H9 (cell line): ENCODE data around the gene BMPR1A. TPM values are rescaled to one million over a fixed set of nuclear protein-coding genes. Genes with fewer than 3 reads are reported as not detected.

ENCODE experiments used
- DNase-seq: peaks from one replicate; pipeline ENCODE4 v3.0.0-alpha.2; 2017
- H2AFZ ChIP-seq: one replicate; pipeline ENCODE4 v1.6.1; 2013; ENCODE audit warnings: mild to moderate bottlenecking, low read length, control low read depth, moderate library complexity
- H2AK5ac ChIP-seq: 2 replicates; pipeline ENCODE4 v1.6.1; 2013; ENCODE audit warnings: low read length, control low read depth, mixed read lengths; ENCODE audit not compliant: insufficient read length
- H2BK120ac ChIP-seq: one replicate; pipeline ENCODE4 v1.6.1; 2013; ENCODE audit warnings: low read depth, mild to moderate bottlenecking, low read length, control low read depth, inconsistent platforms; ENCODE audit not compliant: poor library complexity, severe bottlenecking
- H2BK12ac ChIP-seq: 2 replicates; pipeline ENCODE4 v1.6.1; 2013; ENCODE audit warnings: low read length, control low read depth, mixed read lengths, low read depth; ENCODE audit not compliant: insufficient read length
- H2BK15ac ChIP-seq: 2 replicates; pipeline ENCODE4 v1.6.1; 2013; ENCODE audit warnings: low read depth, low read length, control low read depth
- H2BK20ac ChIP-seq: one replicate; pipeline ENCODE4 v1.6.1; 2013; ENCODE audit warnings: low read depth, mild to moderate bottlenecking, low read length, control low read depth, inconsistent platforms; ENCODE audit not compliant: poor library complexity, severe bottlenecking
- H2BK5ac ChIP-seq: 2 replicates; pipeline ENCODE4 v1.6.1; 2013; ENCODE audit warnings: low read length, control low read depth, mixed read lengths; ENCODE audit not compliant: insufficient read length
- H3K14ac ChIP-seq: 2 replicates; pipeline ENCODE4 v1.6.1; 2013; ENCODE audit warnings: low read length, control low read depth; ENCODE audit not compliant: insufficient read depth
- H3K18ac ChIP-seq: 2 replicates; pipeline ENCODE4 v1.6.1; 2013; ENCODE audit warnings: low read depth, mild to moderate bottlenecking, mixed read lengths, low read length, control low read depth; ENCODE audit not compliant: insufficient read length
- H3K23ac ChIP-seq: 2 replicates; pipeline ENCODE4 v1.6.1; 2013; ENCODE audit warnings: low read length, control low read depth, mixed read lengths, low read depth; ENCODE audit not compliant: insufficient read length
- H3K23me2 ChIP-seq: 2 replicates; pipeline ENCODE4 v1.6.1; 2013; ENCODE audit warnings: low read depth, mild to moderate bottlenecking, mixed read lengths, low read length, control low read depth; ENCODE audit not compliant: insufficient read length, poor library complexity, severe bottlenecking
- H3K27ac ChIP-seq: 2 replicates; pipeline ENCODE4 v1.5.1; 2013; ENCODE audit warnings: low read length, control low read depth, mixed read lengths, low read depth; ENCODE audit not compliant: insufficient read length
- H3K27me3 ChIP-seq: 2 replicates; pipeline ENCODE4 v1.6.1; 2013; ENCODE audit warnings: low read length, control low read depth, inconsistent platforms; ENCODE audit not compliant: insufficient read depth
- H3K4ac ChIP-seq: 2 replicates; pipeline ENCODE4 v1.6.1; 2013; ENCODE audit warnings: low read depth, mild to moderate bottlenecking, control low read depth, inconsistent platforms, low read length, moderate library complexity
- H3K4me1 ChIP-seq: 2 replicates; pipeline ENCODE4 v1.6.1; 2013; ENCODE audit warnings: low read length, control low read depth, inconsistent platforms; ENCODE audit not compliant: insufficient read depth
- H3K4me2 ChIP-seq: 2 replicates; pipeline ENCODE4 v1.6.1; 2013; ENCODE audit warnings: low read length, control low read depth, mixed read lengths; ENCODE audit not compliant: insufficient read length, insufficient read depth
- H3K56ac ChIP-seq: 2 replicates; pipeline ENCODE4 v1.6.1; 2013; ENCODE audit warnings: low read depth, mild to moderate bottlenecking, mixed read lengths, low read length, control low read depth; ENCODE audit not compliant: insufficient read length
- H3K79me1 ChIP-seq: 2 replicates; pipeline ENCODE4 v1.6.1; 2013; ENCODE audit warnings: low read depth, mild to moderate bottlenecking, moderate library complexity, low read length, control low read depth, inconsistent platforms; ENCODE audit not compliant: insufficient read depth, poor library complexity, severe bottlenecking
- H3K79me2 ChIP-seq: 2 replicates; pipeline ENCODE4 v1.6.1; 2013; ENCODE audit warnings: low read length, control low read depth, inconsistent platforms; ENCODE audit not compliant: insufficient read depth
- H3K9ac ChIP-seq: 2 replicates; pipeline ENCODE4 v1.6.1; 2013; ENCODE audit warnings: low read length, control low read depth, mixed read lengths; ENCODE audit not compliant: insufficient read length; ENCODE audit errors: extremely low read depth
- H3K9me3 ChIP-seq: one replicate; pipeline ENCODE4 v1.6.1; 2013; ENCODE audit warnings: low read depth, low read length, inconsistent platforms; ENCODE audit not compliant: control insufficient read depth
- H3T11ph ChIP-seq: one replicate; pipeline ENCODE4 v1.6.1; 2013; ENCODE audit warnings: mild to moderate bottlenecking, low read length, control low read depth, inconsistent platforms
- H4K20me1 ChIP-seq: one replicate; pipeline ENCODE4 v1.6.1; 2013; ENCODE audit not compliant: control insufficient read depth, insufficient read length, insufficient read depth
- H4K5ac ChIP-seq: 2 replicates; pipeline ENCODE4 v1.6.1; 2013; ENCODE audit warnings: low read depth, mild to moderate bottlenecking, mixed read lengths, low read length, control low read depth; ENCODE audit not compliant: insufficient read length
- H4K8ac ChIP-seq: replicated peaks from 2 replicates; pipeline ENCODE4 v1.6.1; 2013; ENCODE audit warnings: low read length, control low read depth, mixed read lengths, low read depth; ENCODE audit not compliant: insufficient read length
- H4K91ac ChIP-seq: 2 replicates; pipeline ENCODE4 v1.6.1; 2013; ENCODE audit warnings: low read depth, mild to moderate bottlenecking, moderate library complexity, mixed read lengths, low read length, control low read depth; ENCODE audit not compliant: insufficient read length
- H3K27ac Mint-ChIP-seq, 3 experiments: 2 replicates in 2 of 3; 3 replicates in 1 of 3; pipeline ENCODE4 v1.8.0; 2020 to 2021; ENCODE audit warnings: mixed read lengths in 3 of 3, mild to moderate bottlenecking in 1 of 3, moderate library complexity in 1 of 3
- H3K27me3 Mint-ChIP-seq: 2 replicates; pipeline ENCODE4 v1.8.0; 2021; ENCODE audit warnings: low read depth, mild to moderate bottlenecking, moderate library complexity, mixed read lengths
- H3K36me3 Mint-ChIP-seq, 3 experiments: 2 replicates in 2 of 3; 3 replicates in 1 of 3; pipeline ENCODE4 v1.8.0; 2020 to 2021; ENCODE audit warnings: low read depth in 3 of 3, mixed read lengths in 3 of 3; ENCODE audit not compliant: insufficient read depth in 1 of 3
- H3K4me1 Mint-ChIP-seq, 2 experiments: 2 replicates each; pipeline ENCODE4 v1.8.0; 2020; ENCODE audit warnings: mixed read lengths in 2 of 2
- H3K4me3 Mint-ChIP-seq, 2 experiments: 2 replicates in 1 of 2; 3 replicates in 1 of 2; pipeline ENCODE4 v1.8.0; 2020 to 2021; ENCODE audit warnings: mild to moderate bottlenecking in 2 of 2, mixed read lengths in 2 of 2, moderate library complexity in 1 of 2
- H3K9me3 Mint-ChIP-seq, 2 experiments: 2 replicates in 1 of 2; 3 replicates in 1 of 2; pipeline ENCODE4 v1.8.0; 2020; ENCODE audit warnings: mild to moderate bottlenecking in 2 of 2, mixed read lengths in 2 of 2, moderate library complexity in 1 of 2
- CTCF ChIP-seq: fragments of 200-600 bp; sonication (generic); conservative IDR thresholded peaks from 3 replicates; pipeline ENCODE4 v1.8.0; 2021; ENCODE audit warnings: antibody characterized with exemption, mild to moderate bottlenecking
- WGBS: extraction: QIAGEN DNeasy Blood & Tissue Kit; methylation state at CpG from one replicate; pipeline ENCODE4 v1.1.7; 2013; ENCODE audit warnings: missing lambda C conversion rate, low lambda C conversion rate, mixed read lengths; ENCODE audit not compliant: insufficient read length; ENCODE audit errors: extremely low coverage; 5-methylcytosine and 5-hydroxymethylcytosine counted together
- total RNA-seq: library from RNA; stranded (reverse); gene quantifications from 2 replicates; pipeline ENCODE4 v1.2.1, GENCODE V29; 2021

The BMPR1A gene
- total RNA-seq, 1 experiment from 2014 or later: 138 TPM

- DNase-seq: peak; percentile 28
- peaks cover 2% of the 10 kb centered on the region for H3K27me3 Mint-ChIP-seq
- peaks cover 48 to 55% of the 10 kb centered on the region in 2 experiments for H3K4me1 Mint-ChIP-seq
- Histone ChIP-seq H3K79me2 (no peaks in the 10 kb centered on the region), H3K27ac (no peak overlapping the region), H3K4me1 (peaks cover 11% of the 10 kb centered on the region; the same call in 1 of the 2 replicates), H3K14ac (no peak overlapping the region), H3K79me1 (no peaks in the 10 kb centered on the region), H3K18ac (no peak overlapping the region), H2BK120ac (no peak overlapping the region), H4K8ac (no peak overlapping the region), H3K4ac (no peak overlapping the region), H3K23ac (no peak overlapping the region), H2AK5ac (no peak overlapping the region), H2AFZ (no peak overlapping the region), H2BK12ac (no peak overlapping the region), H4K20me1 (no peaks in the 10 kb centered on the region), H3K23me2 (no peaks in the 10 kb centered on the region), H3T11ph (no peak overlapping the region), H3K9me3 (peaks cover 6% of the 10 kb centered on the region), H4K5ac (no peak overlapping the region), H3K9ac (no peak overlapping the region), H3K27me3 (no peaks in the 10 kb centered on the region), H3K56ac (no peak overlapping the region), H2BK5ac (no peak overlapping the region), H4K91ac (no peak overlapping the region), H2BK20ac (no peak overlapping the region), H3K4me2 (no peak overlapping the region), H2BK15ac (no peak overlapping the region)
- H3K4me3 Mint-ChIP-seq: no peak overlapping the region
- WGBS: no CpG with 5 or more reads among the region's 7 CpGs
- peaks cover 15 to 20% of the 10 kb centered on the region in 2 experiments for H3K9me3 Mint-ChIP-seq
- peaks cover 11 to 20% (median 15%) of the 10 kb centered on the region in 3 experiments for H3K36me3 Mint-ChIP-seq
- no peak for TF ChIP-seq CTCF
- no peak overlapping the region; a peak in 1 of 7 replicates for H3K27ac Mint-ChIP-seq
Observed at GRCh38 chr10:86956848-86957448, 200.5 kb downstream of the BMPR1A start.
